Adrenal gland (tissue), 5 donors: Measurements from ENCODE around the gene CCDC175.

Source experiments
- POLR2A ChIP-seq, 2 donors: fragments of 450-650 bp; IDR thresholded peaks; one replicate each; pipeline ENCODE4 v1.6.1; 2017; ENCODE audit warnings: antibody characterized with exemption in 2 of 2, mild to moderate bottlenecking in 2 of 2, moderate library complexity in 1 of 2
- TF ChIP-seq, protein P1 (sequence below), 6 experiments: fragments of 450-650 bp in 4 of 6; fragments of 200-600 bp in 2 of 6; sonication (generic) in 1 of 6; IDR thresholded peaks; 1 replicate in 5 of 6; 2 replicates in 1 of 6; pipeline versions ENCODE4 v1.5.1 to v1.8.0; 2016 to 2021; ENCODE audit warnings: antibody characterized with exemption in 6 of 6, mild to moderate bottlenecking in 2 of 6, moderate library complexity in 1 of 6
- donor health status: DM: no; HTN: no; CAD: no.

DNA sequence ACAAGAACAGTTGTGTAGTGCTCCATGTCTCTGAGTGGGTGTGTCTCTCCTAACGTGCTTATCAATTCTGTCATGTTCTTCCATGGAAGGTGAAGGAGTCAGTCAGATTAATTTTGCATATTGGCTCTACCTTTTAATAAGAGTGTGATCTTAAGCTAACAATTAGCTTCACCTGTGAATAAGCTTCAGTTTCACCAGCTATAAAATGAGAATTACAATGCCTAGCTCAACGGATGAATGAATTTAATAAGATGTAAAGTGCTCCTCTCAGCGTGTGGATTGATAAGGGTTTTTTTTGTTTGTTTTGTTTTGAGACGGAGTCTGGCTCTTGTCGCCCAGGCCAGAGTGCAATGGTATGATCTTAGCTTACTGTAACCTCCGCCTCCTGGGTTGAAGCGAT is 32.7 kb downstream of the CCDC175 start:
- TF ChIP-seq, protein P1, sequence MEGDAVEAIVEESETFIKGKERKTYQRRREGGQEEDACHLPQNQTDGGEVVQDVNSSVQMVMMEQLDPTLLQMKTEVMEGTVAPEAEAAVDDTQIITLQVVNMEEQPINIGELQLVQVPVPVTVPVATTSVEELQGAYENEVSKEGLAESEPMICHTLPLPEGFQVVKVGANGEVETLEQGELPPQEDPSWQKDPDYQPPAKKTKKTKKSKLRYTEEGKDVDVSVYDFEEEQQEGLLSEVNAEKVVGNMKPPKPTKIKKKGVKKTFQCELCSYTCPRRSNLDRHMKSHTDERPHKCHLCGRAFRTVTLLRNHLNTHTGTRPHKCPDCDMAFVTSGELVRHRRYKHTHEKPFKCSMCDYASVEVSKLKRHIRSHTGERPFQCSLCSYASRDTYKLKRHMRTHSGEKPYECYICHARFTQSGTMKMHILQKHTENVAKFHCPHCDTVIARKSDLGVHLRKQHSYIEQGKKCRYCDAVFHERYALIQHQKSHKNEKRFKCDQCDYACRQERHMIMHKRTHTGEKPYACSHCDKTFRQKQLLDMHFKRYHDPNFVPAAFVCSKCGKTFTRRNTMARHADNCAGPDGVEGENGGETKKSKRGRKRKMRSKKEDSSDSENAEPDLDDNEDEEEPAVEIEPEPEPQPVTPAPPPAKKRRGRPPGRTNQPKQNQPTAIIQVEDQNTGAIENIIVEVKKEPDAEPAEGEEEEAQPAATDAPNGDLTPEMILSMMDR (IDR thresholded peaks at IDR 0.05): no peak
- TF ChIP-seq POLR2A (IDR thresholded peaks at IDR 0.05): no peak
